GM20000 (cell line): ENCODE data around the gene TEX2.

Experiments
- DNase-seq: peaks from one replicate; pipeline ENCODE4 v3.0.0; 2012; ENCODE audit warnings: low spot score
- TF ChIP-seq, protein P1 (sequence below): IDR thresholded peaks from 2 replicates; pipeline ENCODE4 v1.5.1; 2012; ENCODE audit warnings: mild to moderate bottlenecking, control low read depth; ENCODE audit errors: extremely low read depth, missing control alignments

The TEX2 gene

DNA sequence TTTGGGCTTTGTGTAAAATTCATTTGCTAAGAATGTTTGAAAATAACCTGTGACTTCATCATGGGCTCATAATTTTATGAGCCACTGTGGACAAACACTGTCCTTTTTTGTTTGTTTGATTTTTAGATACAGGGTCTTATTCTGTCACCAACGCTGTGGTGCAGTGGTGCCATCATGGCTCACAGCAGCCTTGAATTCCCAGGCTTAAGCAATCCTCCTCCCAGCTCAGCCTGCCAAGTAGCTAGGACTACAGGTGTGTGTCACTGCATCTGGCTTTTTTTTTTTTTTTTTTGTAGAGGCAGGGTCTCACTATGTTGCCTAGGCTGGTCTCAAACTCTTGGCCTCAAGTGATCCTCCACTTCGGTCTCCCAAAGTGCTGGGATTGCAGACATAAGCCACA lies 8.3 kb downstream of the TEX2 start:
- no peak for DNase-seq
- TF ChIP-seq, protein P1, sequence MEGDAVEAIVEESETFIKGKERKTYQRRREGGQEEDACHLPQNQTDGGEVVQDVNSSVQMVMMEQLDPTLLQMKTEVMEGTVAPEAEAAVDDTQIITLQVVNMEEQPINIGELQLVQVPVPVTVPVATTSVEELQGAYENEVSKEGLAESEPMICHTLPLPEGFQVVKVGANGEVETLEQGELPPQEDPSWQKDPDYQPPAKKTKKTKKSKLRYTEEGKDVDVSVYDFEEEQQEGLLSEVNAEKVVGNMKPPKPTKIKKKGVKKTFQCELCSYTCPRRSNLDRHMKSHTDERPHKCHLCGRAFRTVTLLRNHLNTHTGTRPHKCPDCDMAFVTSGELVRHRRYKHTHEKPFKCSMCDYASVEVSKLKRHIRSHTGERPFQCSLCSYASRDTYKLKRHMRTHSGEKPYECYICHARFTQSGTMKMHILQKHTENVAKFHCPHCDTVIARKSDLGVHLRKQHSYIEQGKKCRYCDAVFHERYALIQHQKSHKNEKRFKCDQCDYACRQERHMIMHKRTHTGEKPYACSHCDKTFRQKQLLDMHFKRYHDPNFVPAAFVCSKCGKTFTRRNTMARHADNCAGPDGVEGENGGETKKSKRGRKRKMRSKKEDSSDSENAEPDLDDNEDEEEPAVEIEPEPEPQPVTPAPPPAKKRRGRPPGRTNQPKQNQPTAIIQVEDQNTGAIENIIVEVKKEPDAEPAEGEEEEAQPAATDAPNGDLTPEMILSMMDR, result no peak

DNA sequence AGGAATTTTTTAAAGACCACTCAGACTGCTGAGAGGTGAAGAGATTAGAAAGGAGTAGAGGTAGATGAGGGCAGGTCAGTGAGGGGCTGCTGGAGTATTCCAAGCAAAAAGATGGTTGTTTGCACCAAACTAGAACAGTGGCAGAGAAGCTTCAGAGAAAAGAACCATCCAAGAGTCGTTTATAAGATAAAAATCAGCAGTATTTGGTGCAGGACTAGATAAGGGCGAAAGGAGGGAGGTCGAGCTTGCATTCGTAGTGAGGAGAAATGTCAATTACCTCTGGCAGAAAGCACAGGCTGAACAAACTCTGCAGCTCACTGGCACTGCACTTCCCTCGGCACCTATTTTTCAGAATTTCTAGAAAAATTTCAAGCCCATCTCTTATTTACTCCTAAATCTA lies 9.6 kb downstream of the TEX2 start:
- DNase-seq, result no peak
- TF ChIP-seq, protein P1, result no peak

DNA sequence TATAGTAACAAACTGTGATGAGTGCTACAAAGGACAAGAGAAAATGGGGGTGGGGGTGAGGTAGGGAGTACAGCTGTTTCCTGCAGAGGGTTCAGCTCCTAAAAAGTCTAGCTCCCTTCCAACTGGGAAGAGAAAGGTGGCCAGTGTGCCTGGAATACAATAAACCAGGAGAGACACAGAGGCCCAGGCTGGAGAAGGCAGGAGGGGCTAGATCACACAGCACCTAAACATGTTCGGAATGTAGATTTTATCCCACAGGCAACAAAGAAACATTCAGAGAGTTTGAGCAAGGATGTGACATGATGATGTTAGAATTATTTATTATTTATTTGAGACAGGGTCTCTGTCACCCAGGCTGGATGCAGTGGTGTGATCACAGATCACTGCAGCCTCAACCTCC lies 10.2 kb downstream of the TEX2 start:
- TF ChIP-seq, protein P1, result no peak
- DNase-seq, result no peak

DNA sequence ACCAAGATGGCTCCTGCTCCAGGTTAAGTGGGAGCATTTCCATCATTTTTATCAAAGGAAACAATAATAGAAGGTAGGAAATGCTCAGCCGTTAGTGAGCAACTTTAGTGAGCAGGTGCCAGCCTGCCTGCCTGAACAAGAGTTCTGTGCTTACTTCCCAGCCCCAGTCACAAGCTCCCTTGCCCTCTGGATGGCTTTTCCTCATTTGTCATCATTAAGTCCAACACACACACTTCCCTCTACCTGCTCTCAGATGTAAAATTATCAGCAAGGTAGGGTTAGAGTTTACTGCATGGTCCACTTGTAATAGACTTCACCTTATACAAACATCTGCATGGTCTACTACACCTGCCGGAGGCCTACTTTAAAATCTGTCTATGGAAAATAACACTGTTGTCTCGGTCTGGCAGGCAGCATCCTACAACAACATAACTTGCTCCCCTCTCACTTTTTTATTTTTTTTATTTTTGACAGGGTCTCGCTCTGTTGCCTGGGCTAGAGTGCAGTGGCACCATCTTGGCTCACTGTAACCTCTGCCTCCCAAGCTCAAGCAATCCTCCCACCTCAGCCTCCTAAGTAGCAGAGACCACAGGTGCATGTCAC lies 12.7 kb downstream of the TEX2 start:
- TF ChIP-seq, protein P1, result no peak
- DNase-seq, result no peak

DNA sequence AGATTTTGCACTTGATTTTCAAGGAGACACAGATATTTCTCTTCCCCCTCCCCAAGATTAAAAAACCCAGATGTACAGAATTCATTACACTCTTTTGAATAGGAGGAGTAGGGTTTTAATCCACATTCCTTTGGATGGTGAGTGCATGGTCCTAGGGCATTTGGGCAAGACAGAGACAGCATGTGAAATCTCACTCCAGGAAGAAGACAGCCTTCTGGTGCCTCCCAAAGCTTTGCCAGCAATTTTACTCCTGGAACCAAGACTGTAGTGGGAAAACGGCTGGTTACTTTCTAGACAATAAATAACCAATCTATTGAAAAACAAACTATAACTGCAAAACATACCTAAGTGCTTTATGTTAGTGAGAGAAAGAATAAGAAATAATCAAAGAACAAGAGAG lies 15.2 kb downstream of the TEX2 start:
- DNase-seq, result no peak
- TF ChIP-seq, protein P1, result no peak

DNA sequence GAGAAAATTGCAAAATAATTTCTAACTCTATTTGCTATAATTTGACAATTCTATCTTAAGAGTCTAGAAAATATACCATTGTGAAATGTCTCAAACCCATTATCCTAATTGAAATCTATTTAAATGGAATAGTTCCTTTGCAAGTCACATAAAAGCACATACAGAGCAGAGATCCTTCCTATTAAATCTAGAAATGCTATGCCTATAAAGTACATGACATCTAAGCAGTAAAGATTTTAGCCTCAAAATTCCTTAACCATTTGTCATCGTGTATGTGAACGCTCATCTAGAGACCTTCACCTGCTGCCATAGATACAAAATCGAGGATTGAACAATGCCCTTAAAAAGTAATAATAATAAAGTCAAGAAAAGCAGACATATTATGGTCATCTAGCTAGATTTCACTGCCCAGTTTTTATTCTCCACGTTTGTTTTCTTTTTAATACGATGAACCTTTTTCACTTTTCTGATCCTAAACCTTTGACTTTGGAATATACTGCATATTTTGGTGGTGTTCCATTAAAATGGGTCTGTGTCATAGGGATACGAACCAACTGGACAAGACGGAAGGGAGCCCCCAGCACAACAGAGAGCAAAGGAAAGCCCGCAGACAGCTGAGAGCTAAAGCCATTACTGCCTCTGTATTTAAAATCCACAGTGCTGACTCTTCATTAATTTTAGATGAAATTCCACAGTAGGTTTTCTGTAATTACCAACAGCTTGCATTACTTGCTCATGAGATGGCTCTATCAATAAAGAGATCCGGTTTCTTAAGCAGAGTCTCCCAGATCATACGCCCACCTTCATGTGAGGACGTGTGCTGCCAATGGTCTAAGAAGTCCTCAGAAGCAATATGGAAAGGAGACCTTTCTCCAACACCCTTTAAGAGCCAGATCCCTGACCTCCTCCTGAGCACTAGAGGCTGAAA lies 17.6 kb downstream of the TEX2 start:
- DNase-seq, result no peak
- TF ChIP-seq, protein P1, result no peak

DNA sequence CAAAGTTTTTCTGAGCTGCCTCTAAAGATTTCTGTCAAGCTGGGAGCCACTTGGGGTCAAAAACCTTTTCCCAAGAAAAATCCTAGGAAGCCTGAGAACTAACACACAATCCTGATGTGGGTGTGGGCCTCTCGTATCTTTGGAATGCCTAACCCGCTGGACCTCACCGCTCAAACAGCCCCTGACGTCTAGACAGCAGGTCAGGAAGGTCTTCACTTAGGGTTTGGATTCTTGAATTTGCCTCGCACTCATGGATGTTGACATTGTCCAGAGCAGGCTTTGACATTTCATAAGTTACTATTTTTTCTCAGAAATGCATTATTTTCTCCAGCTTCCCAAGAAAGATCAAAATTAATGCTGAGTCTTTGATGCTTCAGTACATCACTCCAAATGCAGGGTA lies 18.9 kb downstream of the TEX2 start:
- DNase-seq, result no peak
- TF ChIP-seq, protein P1, result no peak
